BLaER1 (cell line): ENCODE measurements around the gene SORCS2.

Source experiments
- H3K27ac ChIP-seq: shearing (Covaris generic); formaldehyde crosslinking; 2 replicates; pipeline ENCODE4 v1.8.1; 2022
- H3K27me3 ChIP-seq: shearing (Covaris generic); formaldehyde crosslinking; 2 replicates; pipeline ENCODE4 v1.8.1; 2022
- H3K36me3 ChIP-seq: shearing (Covaris generic); formaldehyde crosslinking; 2 replicates; pipeline ENCODE4 v1.8.1; 2022
- H3K4me1 ChIP-seq: shearing (Covaris generic); formaldehyde crosslinking; 2 replicates; pipeline ENCODE4 v1.8.1; 2022
- H3K4me2 ChIP-seq: shearing (Covaris generic); formaldehyde crosslinking; 2 replicates; pipeline ENCODE4 v1.8.1; 2022
- H3K4me3 ChIP-seq: shearing (Covaris generic); formaldehyde crosslinking; 2 replicates; pipeline ENCODE4 v1.8.1; 2022
- H3K9ac ChIP-seq: shearing (Covaris generic); formaldehyde crosslinking; 2 replicates; pipeline ENCODE4 v1.8.1; 2022
- H3K9me3 ChIP-seq: shearing (Covaris generic); formaldehyde crosslinking; 2 replicates; pipeline ENCODE4 v1.8.1; 2022
- H4K20me1 ChIP-seq: shearing (Covaris generic); formaldehyde crosslinking; 2 replicates; pipeline ENCODE4 v1.8.1; 2022
- Cebpa-rat ChIP-seq: shearing (Covaris generic); IDR thresholded peaks from 2 replicates; pipeline ENCODE4 v1.8.1; 2022

SORCS2 gene

GRCh38 chr4:7281691-7282665, 89.6 kb downstream of the SORCS2 start:
- no peaks in the 10 kb centered on the region for H3K27me3 ChIP-seq
- H3K36me3 ChIP-seq: no peaks in the 10 kb centered on the region
- H3K9me3 ChIP-seq: no peaks in the 10 kb centered on the region
- peaks cover 2% of the 10 kb centered on the region; the same call in 1 of the 2 replicates for H4K20me1 ChIP-seq
- no peak overlapping the region for H3K9ac ChIP-seq
- TF ChIP-seq Cebpa-rat: no peak
- no peak overlapping the region for H3K27ac ChIP-seq
- H3K4me2 ChIP-seq: peak overlapping the region; percentile 55
- H3K4me1 ChIP-seq: peaks cover 38% of the 10 kb centered on the region
- no peak overlapping the region for H3K4me3 ChIP-seq

GRCh38 chr4:7282786-7283440, 90.6 kb downstream of the SORCS2 start:
- H3K4me1 ChIP-seq: peaks cover 48% of the 10 kb centered on the region
- no peaks in the 10 kb centered on the region for H3K9me3 ChIP-seq
- peak overlapping the region; percentile 55 for H3K4me2 ChIP-seq
- H3K4me3 ChIP-seq: no peak overlapping the region
- H3K27me3 ChIP-seq: no peaks in the 10 kb centered on the region
- no peaks in the 10 kb centered on the region for H3K36me3 ChIP-seq
- H4K20me1 ChIP-seq: peaks cover 6% of the 10 kb centered on the region; the same call in 1 of the 2 replicates
- no peak for TF ChIP-seq Cebpa-rat
- H3K27ac ChIP-seq: no peak overlapping the region
- no peak overlapping the region for H3K9ac ChIP-seq

- Histone ChIP-seq H3K36me3 (no peaks in the 10 kb centered on the region), H3K9ac (no peak overlapping the region), H3K27me3 (no peaks in the 10 kb centered on the region), H3K4me3 (no peak overlapping the region), H3K27ac (no peak overlapping the region), H4K20me1 (peaks cover 6% of the 10 kb centered on the region; the same call in 1 of the 2 replicates), H3K4me2 (no peak overlapping the region), H3K4me1 (peaks cover 68% of the 10 kb centered on the region), H3K9me3 (no peaks in the 10 kb centered on the region)
- TF ChIP-seq Cebpa-rat: no peak
Observed at GRCh38 chr4:7285244-7286094, 93.1 kb downstream of the SORCS2 start.

- Histone ChIP-seq H3K36me3 (no peaks in the 10 kb centered on the region), H4K20me1 (peaks cover 6% of the 10 kb centered on the region; the same call in 1 of the 2 replicates), H3K4me2 (no peak overlapping the region), H3K4me1 (peaks cover 75% of the 10 kb centered on the region), H3K9me3 (no peaks in the 10 kb centered on the region), H3K27ac (no peak overlapping the region), H3K4me3 (no peak overlapping the region), H3K27me3 (no peaks in the 10 kb centered on the region), H3K9ac (no peak overlapping the region)
- TF ChIP-seq Cebpa-rat: no peak
Observed at GRCh38 chr4:7286170-7286569, 93.8 kb downstream of the SORCS2 start.

GRCh38 chr4:7286798-7287197, 94.5 kb downstream of the SORCS2 start:
- Histone ChIP-seq H4K20me1 (peaks cover 6% of the 10 kb centered on the region; the same call in 1 of the 2 replicates), H3K4me1 (peaks cover 76% of the 10 kb centered on the region), H3K4me2 (peak overlapping the region; percentile 70), H3K27me3 (no peaks in the 10 kb centered on the region), H3K36me3 (no peaks in the 10 kb centered on the region), H3K27ac (no peak overlapping the region), H3K4me3 (no peak overlapping the region), H3K9me3 (no peaks in the 10 kb centered on the region), H3K9ac (no peak overlapping the region)
- TF ChIP-seq Cebpa-rat: no peak

GRCh38 chr4:7287274-7287917, 95.1 kb downstream of the SORCS2 start:
- Histone ChIP-seq H4K20me1 (peaks cover 6% of the 10 kb centered on the region; the same call in 1 of the 2 replicates), H3K27me3 (no peaks in the 10 kb centered on the region), H3K36me3 (no peaks in the 10 kb centered on the region), H3K9ac (peak overlapping the region; percentile 52; the same call in 1 of the 2 replicates), H3K4me3 (no peak overlapping the region), H3K9me3 (no peaks in the 10 kb centered on the region), H3K27ac (no peak overlapping the region), H3K4me2 (peak overlapping the region; percentile 70), H3K4me1 (peaks cover 76% of the 10 kb centered on the region)
- no peak for TF ChIP-seq Cebpa-rat

- H3K27me3 ChIP-seq: no peaks in the 10 kb centered on the region
Observed at GRCh38 chr4:7287918-7288280, 95.6 kb downstream of the SORCS2 start.

GRCh38 chr4:7288751-7289523, 96.6 kb downstream of the SORCS2 start:
- no peak overlapping the region for H3K9ac ChIP-seq
- no peak overlapping the region for H3K4me2 ChIP-seq
- no peaks in the 10 kb centered on the region for H3K9me3 ChIP-seq
- H3K27ac ChIP-seq: no peak overlapping the region
- no peaks in the 10 kb centered on the region for H3K27me3 ChIP-seq
- H3K4me3 ChIP-seq: no peak overlapping the region
- H3K36me3 ChIP-seq: no peaks in the 10 kb centered on the region
- TF ChIP-seq Cebpa-rat: no peak
- H4K20me1 ChIP-seq: peaks cover 6% of the 10 kb centered on the region; the same call in 1 of the 2 replicates
- peaks cover 66% of the 10 kb centered on the region for H3K4me1 ChIP-seq

More at GRCh38 chr4:7287918-7288280, 95.6 kb downstream of the SORCS2 start:
- Histone ChIP-seq H3K9ac (peak overlapping the region; percentile 52; the same call in 1 of the 2 replicates), H3K27ac (no peak overlapping the region), H3K9me3 (no peaks in the 10 kb centered on the region), H4K20me1 (peaks cover 6% of the 10 kb centered on the region; the same call in 1 of the 2 replicates), H3K4me2 (peak overlapping the region; percentile 70), H3K36me3 (no peaks in the 10 kb centered on the region), H3K4me3 (no peak overlapping the region), H3K4me1 (peaks cover 74% of the 10 kb centered on the region)
- no peak for TF ChIP-seq Cebpa-rat
